CD4-positive, alpha-beta T cell (primary cell): Measurements from ENCODE around the gene STK24. TPM values are rescaled to one million over a fixed set of nuclear protein-coding genes. Genes with fewer than 3 reads are reported as not detected.
A peak's percentile ranks its signal among the peaks of the same experiment; 100 is the strongest.

ENCODE experiments used
- ATAC-seq: fragments of 200-7000 bp; cut with Tn5 transposase; one replicate; pipeline ENCODE4 v1.10.0; 2022; ENCODE audit warnings: mild to moderate bottlenecking; ENCODE audit not compliant: poor library complexity
- CTCF ChIA-PET: fragments of 350-600 bp; sonication (Branson Sonifier 250); formaldehyde crosslinking; loops from one replicate; lab custom pipeline; 2021; ENCODE audit warnings: antibody characterized with exemption, inconsistent platforms; lab: Charles Lee
- POLR2A ChIA-PET: fragments of 350-600 bp; sonication (Branson Sonifier 250); formaldehyde crosslinking; loops from one replicate; lab custom pipeline; 2021; ENCODE audit warnings: antibody characterized with exemption, inconsistent platforms; lab: Charles Lee
- DNase-seq, 14 experiments: peaks; one replicate each; pipeline ENCODE4 v3.0.0-alpha.2; 2013 to 2020; ENCODE audit warnings: mixed read lengths in 2 of 14
- H3K27ac ChIP-seq, 2 donors: one replicate each; pipeline versions ENCODE4 v1.5.1 to v1.7.0; 2013; ENCODE audit warnings: low read length in 2 of 2, low read depth in 1 of 2, mild to moderate bottlenecking in 1 of 2
- H3K27me3 ChIP-seq, 2 experiments: 1 replicate in 1 of 2; 2 replicates in 1 of 2; pipeline versions ENCODE4 v1.6.1 to v1.7.0; 2013; ENCODE audit warnings: low read length in 2 of 2, control low read depth in 1 of 2, mild to moderate bottlenecking in 1 of 2, moderate library complexity in 1 of 2; ENCODE audit not compliant: insufficient read depth in 2 of 2, control insufficient read depth in 1 of 2
- H3K36me3 ChIP-seq: one replicate; pipeline ENCODE4 v1.6.1; 2013; ENCODE audit warnings: low read length, control low read depth; ENCODE audit not compliant: insufficient read depth
- H3K4me1 ChIP-seq: one replicate; pipeline ENCODE4 v1.6.1; 2013; ENCODE audit warnings: low read length, control low read depth; ENCODE audit not compliant: insufficient read depth
- H3K4me3 ChIP-seq: one replicate; pipeline ENCODE4 v1.5.1; 2013; ENCODE audit warnings: mild to moderate bottlenecking, low read length, moderate library complexity
- H3K9me3 ChIP-seq, 2 experiments: 1 replicate in 1 of 2; 2 replicates in 1 of 2; pipeline versions ENCODE4 v1.6.1 to v1.7.0; 2013; ENCODE audit warnings: low read length in 2 of 2, mild to moderate bottlenecking in 2 of 2, control low read depth in 1 of 2, moderate library complexity in 1 of 2; ENCODE audit not compliant: control insufficient read depth in 1 of 2, insufficient read depth in 1 of 2
- H3K27ac Mint-ChIP-seq: one replicate; pipeline ENCODE4 v1.8.0; 2020; ENCODE audit warnings: mixed read lengths
- H3K27me3 Mint-ChIP-seq: one replicate; pipeline ENCODE4 v1.8.0; 2021; ENCODE audit warnings: mixed read lengths
- H3K36me3 Mint-ChIP-seq: one replicate; pipeline ENCODE4 v1.8.0; 2021; ENCODE audit warnings: low read depth, mixed read lengths
- H3K4me1 Mint-ChIP-seq: one replicate; pipeline ENCODE4 v1.8.0; 2021; ENCODE audit warnings: low read depth, mixed read lengths
- H3K4me3 Mint-ChIP-seq: one replicate; pipeline ENCODE4 v1.8.0; 2020; ENCODE audit warnings: mild to moderate bottlenecking, mixed read lengths
- H3K9me3 Mint-ChIP-seq: one replicate; pipeline ENCODE4 v1.8.0; 2020; ENCODE audit warnings: mixed read lengths
- CTCF ChIP-seq: fragments of 200-600 bp; IDR thresholded peaks from one replicate; pipeline ENCODE4 v1.8.0; 2022; ENCODE audit warnings: antibody characterized with exemption, mild to moderate bottlenecking
- intact Hi-C, 2 experiments: fragments of 100-400 bp; cut with DNase I in 1 of 2; cut with micrococcal nuclease in 1 of 2; formaldehyde crosslinking; loops; one replicate each; pipeline versions ENCODE4 v1.15.1 to v1.9.0; 2023 to 2025; cut with DNase I, micrococcal nuclease
- total RNA-seq, 174 experiments: library from RNA in 2 of 174; stranded (reverse) in 2 of 174; gene quantifications; one replicate each; pipeline ENCODE4 v1.2.3 and lab custom pipeline; 2021 to 2026

Gene STK24
- total RNA-seq, 2 experiments from 2014 or later: 82.3 to 85.2 TPM

- no peak overlapping the region for H3K4me3 ChIP-seq
- H3K36me3 ChIP-seq: peaks cover 96% of the 10 kb centered on the region
- no peak for DNase-seq
- H3K9me3 Mint-ChIP-seq: no peaks in the 10 kb centered on the region
- POLR2A ChIA-PET: interaction anchor here (1.0 kb wide), 1 partner anchor 121 kb away, joined by 3 read pairs; no protein-coding TSS in a partner anchor
- no peak overlapping the region for H3K27ac ChIP-seq
- TF ChIP-seq CTCF: no peak
- H3K4me1 ChIP-seq: no peaks in the 10 kb centered on the region
- no peak for ATAC-seq
- H3K4me1 Mint-ChIP-seq: peaks cover 14% of the 10 kb centered on the region
- intact Hi-C loops: no loop called here
- H3K27ac Mint-ChIP-seq: peak overlapping the region; percentile 36
- H3K9me3 ChIP-seq: no peaks in the 10 kb centered on the region
- no peaks in the 10 kb centered on the region for H3K27me3 ChIP-seq
- no peaks in the 10 kb centered on the region for H3K27me3 Mint-ChIP-seq
- CTCF ChIA-PET: interaction anchor here (0.8 to 3.5 kb wide), 3 partner anchors 12 to 216 kb away, joined by 3 to 15 read pairs (median 6); no protein-coding TSS in a partner anchor
- no peak overlapping the region for H3K4me3 Mint-ChIP-seq
- peaks cover 99% of the 10 kb centered on the region for H3K36me3 Mint-ChIP-seq
Observed at GRCh38 chr13:98457053-98457452, 119.9 kb downstream of the STK24 start.

- no peak overlapping the region for H3K27ac ChIP-seq
Observed at GRCh38 chr13:98456413-98456845, 120.5 kb downstream of the STK24 start.

GRCh38 chr13:98454389-98454881 is 122.5 kb downstream of the STK24 start:
- H3K27me3 ChIP-seq: no peaks in the 10 kb centered on the region
- H3K4me1 Mint-ChIP-seq: peaks cover 34% of the 10 kb centered on the region
- H3K36me3 Mint-ChIP-seq: peaks cover 89% of the 10 kb centered on the region
- ChIA-PET POLR2A (no interaction called here), CTCF (interaction anchor here (1.6 to 3.5 kb wide), 2 partner anchors 9 to 198 kb away, joined by 4 to 15 read pairs; no protein-coding TSS in a partner anchor)
- peaks cover 83% of the 10 kb centered on the region for H3K36me3 ChIP-seq
- peak overlapping the region; percentile 61 for H3K27ac Mint-ChIP-seq
- no peaks in the 10 kb centered on the region for H3K9me3 Mint-ChIP-seq
- H3K4me3 Mint-ChIP-seq: no peak overlapping the region
- ATAC-seq: no peak
- H3K27me3 Mint-ChIP-seq: no peaks in the 10 kb centered on the region
- H3K4me3 ChIP-seq: no peak overlapping the region
- TF ChIP-seq CTCF: no peak
- no peak overlapping the region for H3K27ac ChIP-seq
- peaks cover 13% of the 10 kb centered on the region for H3K4me1 ChIP-seq
- intact Hi-C loops: no loop called here
- H3K9me3 ChIP-seq: no peaks in the 10 kb centered on the region
- no peak for DNase-seq

More at GRCh38 chr13:98456413-98456845, 120.5 kb downstream of the STK24 start:
- no peaks in the 10 kb centered on the region for H3K27me3 ChIP-seq
- TF ChIP-seq CTCF: no peak
- H3K9me3 ChIP-seq: no peaks in the 10 kb centered on the region
- peaks cover 3% of the 10 kb centered on the region for H3K4me1 ChIP-seq
- POLR2A ChIA-PET: interaction anchor here (1.0 kb wide), 1 partner anchor 121 kb away, joined by 3 read pairs; no protein-coding TSS in a partner anchor
- no peak for ATAC-seq
- intact Hi-C loops: no loop called here
- peaks cover 99% of the 10 kb centered on the region for H3K36me3 Mint-ChIP-seq
- H3K36me3 ChIP-seq: peaks cover 94% of the 10 kb centered on the region
- no peaks in the 10 kb centered on the region for H3K9me3 Mint-ChIP-seq
- no peak overlapping the region for H3K4me3 ChIP-seq
- no peaks in the 10 kb centered on the region for H3K27me3 Mint-ChIP-seq
- peak overlapping the region; percentile 40 for H3K27ac Mint-ChIP-seq
- CTCF ChIA-PET: interaction anchor here (0.8 to 3.5 kb wide), 3 partner anchors 11 to 217 kb away, joined by 3 to 15 read pairs (median 6); no protein-coding TSS in a partner anchor
- DNase-seq: no peak
- no peak overlapping the region for H3K4me3 Mint-ChIP-seq
- peaks cover 21% of the 10 kb centered on the region for H3K4me1 Mint-ChIP-seq
